ENCODE data around the gene NLRP3. TPM values are rescaled to one million over a fixed set of nuclear protein-coding genes. Genes with fewer than 3 reads are reported as not detected.

NLRP3 gene
- total RNA-seq, 1 donor from 2014 or later: 0.57 TPM

- intact Hi-C loops (cut with micrococcal nuclease): no loop called here
Measured at GRCh38 chr1:247435030-247435758, 19.2 kb downstream of the NLRP3 start.

GRCh38 chr1:247435759-247436147 lies 19.8 kb downstream of the NLRP3 start:
- intact Hi-C loops (cut with micrococcal nuclease): no loop called here

- intact Hi-C loops (cut with micrococcal nuclease): no loop called here
Measured at GRCh38 chr1:247437551-247438505, 21.9 kb downstream of the NLRP3 start.

- intact Hi-C loops (cut with micrococcal nuclease): no loop called here
Measured at GRCh38 chr1:247440001-247440620, 24.1 kb downstream of the NLRP3 start.

- intact Hi-C loops (cut with micrococcal nuclease): no loop called here
Measured at GRCh38 chr1:247441606-247442005, 25.6 kb downstream of the NLRP3 start.

GRCh38 chr1:247442164-247442563 lies 26.2 kb downstream of the NLRP3 start:
- intact Hi-C loops (cut with micrococcal nuclease): no loop called here

GRCh38 chr1:247443641-247444040 lies 27.7 kb downstream of the NLRP3 start:
- intact Hi-C loops (cut with micrococcal nuclease): no loop called here

GRCh38 chr1:247444571-247444970 lies 28.6 kb downstream of the NLRP3 start:
- intact Hi-C loops (cut with micrococcal nuclease): no loop called here

GRCh38 chr1:247445526-247446356 lies 29.8 kb downstream of the NLRP3 start:
- intact Hi-C loops (cut with micrococcal nuclease): no loop called here

- intact Hi-C loops (cut with micrococcal nuclease): no loop called here
Measured at GRCh38 chr1:247447162-247447909, 31.4 kb downstream of the NLRP3 start.

- intact Hi-C loops (cut with micrococcal nuclease): no loop called here
Measured at GRCh38 chr1:247448107-247448791, 32.3 kb downstream of the NLRP3 start.

- intact Hi-C loops (cut with micrococcal nuclease): no loop called here
Measured at GRCh38 chr1:247451388-247452010, 35.5 kb downstream of the NLRP3 start.

- intact Hi-C loops (cut with micrococcal nuclease): no loop called here
Measured at GRCh38 chr1:247452447-247453039, 36.6 kb downstream of the NLRP3 start.

GRCh38 chr1:247453245-247453644 lies 37.3 kb downstream of the NLRP3 start:
- intact Hi-C loops (cut with micrococcal nuclease): no loop called here

- intact Hi-C loops (cut with micrococcal nuclease): no loop called here
Measured at GRCh38 chr1:247453997-247454396, 38.0 kb downstream of the NLRP3 start.

GRCh38 chr1:247456021-247456420 lies 40.0 kb downstream of the NLRP3 start:
- intact Hi-C loops (cut with micrococcal nuclease): no loop called here

- intact Hi-C loops (cut with micrococcal nuclease): no loop called here
Measured at GRCh38 chr1:247456914-247457639, 41.1 kb downstream of the NLRP3 start.

- intact Hi-C loops (cut with micrococcal nuclease): no loop called here
Measured at GRCh38 chr1:247459507-247459906, 43.5 kb downstream of the NLRP3 start.

All from T-helper 2 cell treated with Interferon-gamma antibody and Interleukin-4, amounts not matched to agents 100 ng/mL and 5 ng/mL, for 36 hours (primary cell).